GM12874 (cell line): ENCODE results near the gene COL18A1.

Experiments used
- CTCF ChIP-seq: IDR thresholded peaks from 2 replicates; pipeline ENCODE4 v1.5.1; 2011; ENCODE audit warnings: low read depth, mild to moderate bottlenecking, control low read depth, low read length, moderate library complexity; ENCODE audit not compliant: insufficient read depth

The COL18A1 gene

DNA sequence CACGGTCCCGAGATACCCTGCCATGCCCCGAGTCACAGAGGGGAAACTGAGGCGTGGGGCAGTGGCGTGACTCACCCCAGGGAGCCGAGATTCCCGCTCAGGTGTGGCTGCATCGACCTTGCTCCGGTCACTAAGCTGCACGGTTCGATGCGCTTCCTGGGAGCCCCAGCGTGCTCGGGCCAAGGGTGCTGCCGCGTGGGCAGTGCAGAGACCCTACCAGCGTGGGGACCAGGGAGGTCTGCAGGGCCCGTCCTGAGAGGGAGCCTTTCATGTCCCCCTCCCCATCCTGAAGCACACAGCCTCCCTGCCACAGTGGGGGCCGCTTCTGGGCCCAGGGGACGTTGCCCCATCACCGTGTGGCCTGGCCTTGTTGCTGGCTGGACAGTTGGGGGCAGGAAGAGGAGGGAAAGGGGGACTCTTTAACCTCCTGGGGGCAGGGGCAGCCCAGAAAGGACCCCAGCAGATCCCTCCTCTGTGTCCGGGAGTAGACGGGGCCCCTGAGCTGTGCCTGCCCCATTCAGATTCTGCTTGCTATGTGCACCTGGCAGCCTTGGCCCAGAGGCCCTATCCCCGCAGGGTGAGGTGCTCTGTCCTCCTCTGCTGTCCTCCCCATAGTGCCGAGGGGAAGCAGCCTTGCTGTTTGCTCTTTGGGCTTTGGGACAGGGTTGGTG lies 52.3 kb downstream of the COL18A1 start:
- TF ChIP-seq CTCF = no peak

GRCh38 chr21:45457832-45458172 lies 52.8 kb downstream of the COL18A1 start:
- TF ChIP-seq CTCF = no peak

- no peak for TF ChIP-seq CTCF
Measured at GRCh38 chr21:45458281-45459170, 53.6 kb downstream of the COL18A1 start.

DNA sequence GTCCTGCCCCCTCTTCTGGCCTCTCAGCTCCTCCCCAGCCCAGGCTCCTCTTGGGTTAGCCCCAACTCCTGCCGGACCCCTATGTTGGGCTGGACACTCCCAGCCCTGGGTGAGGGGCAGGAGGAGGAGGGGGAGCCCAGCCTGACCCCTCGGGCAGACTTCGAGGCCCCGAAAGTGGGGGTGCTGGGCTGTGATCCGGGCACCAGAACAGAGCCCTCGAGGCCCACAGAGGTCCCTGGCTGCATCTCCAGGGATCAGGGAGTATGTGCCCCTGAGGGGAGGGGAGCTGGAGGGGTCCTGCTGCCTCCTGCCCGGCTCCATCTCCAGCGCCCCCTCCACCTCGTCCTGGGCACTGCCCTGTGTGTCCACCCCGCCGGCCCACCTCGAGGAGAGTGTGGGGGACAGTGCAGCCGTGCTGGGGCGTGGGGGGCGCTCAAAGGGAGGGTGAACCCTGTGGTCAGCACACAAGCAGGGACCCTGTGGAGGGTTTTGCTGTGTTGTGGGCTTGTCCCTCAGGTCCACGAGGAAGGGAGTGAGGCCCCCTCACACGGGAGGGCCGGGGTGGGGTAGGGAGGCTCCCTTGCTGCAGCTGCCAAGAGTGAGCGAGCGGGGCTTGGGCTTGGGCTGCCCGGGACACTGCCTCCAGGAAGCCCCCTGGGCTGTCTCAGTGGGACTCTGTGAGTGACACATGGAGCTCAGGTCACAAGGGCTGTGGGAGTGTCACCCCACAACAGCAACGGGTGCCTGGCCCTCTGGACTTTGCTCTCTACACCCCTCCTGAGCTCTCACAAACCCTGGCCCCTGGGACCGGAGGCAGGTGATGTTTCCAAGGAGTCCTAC lies 54.4 kb downstream of the COL18A1 start:
- no peak for TF ChIP-seq CTCF

GRCh38 chr21:45460011-45460565 lies 55.1 kb downstream of the COL18A1 start:
- no peak for TF ChIP-seq CTCF

DNA sequence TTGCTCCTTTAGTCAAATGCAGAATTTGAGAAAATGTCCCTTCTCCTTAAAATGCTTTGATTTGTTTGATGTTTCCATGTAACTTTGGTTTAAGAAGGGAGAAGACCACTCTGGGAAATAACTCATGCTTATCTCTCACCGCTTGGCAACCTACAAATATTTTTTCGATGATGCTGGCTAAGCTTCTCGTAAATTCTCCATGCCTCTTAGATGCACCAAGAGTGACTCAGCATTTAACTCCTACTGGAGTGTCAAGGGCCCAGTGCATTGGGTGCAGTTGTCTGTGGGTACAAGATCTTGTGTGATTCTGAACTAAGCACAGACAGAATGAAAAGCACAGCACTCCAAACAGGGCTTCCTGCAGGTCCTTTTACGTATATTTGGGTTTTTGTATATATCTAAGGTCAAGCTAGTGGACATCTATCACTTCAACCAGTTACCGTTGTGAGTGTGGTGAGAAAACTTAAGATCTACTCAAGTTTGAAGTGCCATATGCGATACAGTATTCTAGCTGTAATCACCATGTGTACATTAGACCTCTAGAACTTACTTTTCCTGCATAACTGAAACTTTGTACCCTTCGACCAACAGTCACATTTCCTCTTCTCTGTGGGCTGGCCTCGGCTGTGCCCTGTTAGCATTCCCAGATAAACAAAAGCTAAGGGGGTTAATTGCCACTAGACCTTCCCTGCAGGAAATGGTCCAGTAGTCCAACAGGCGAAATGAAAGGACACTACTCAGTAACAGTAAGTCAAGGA lies 55.8 kb downstream of the COL18A1 start:
- TF ChIP-seq CTCF = no peak
